ENCODE data around the gene FA2H. TPM values are rescaled to one million over a fixed set of nuclear protein-coding genes. Genes with fewer than 3 reads are reported as not detected.

The FA2H gene
- total and polyA plus RNA-seq, 2 donors (not counting 1 experiment from before 2014, with no cell fraction given), result not detected

GRCh38 chr16:74744566-74744965, 30.1 kb downstream of the FA2H start:
- Histone ChIP-seq H3K9ac (ENCODE audit: insufficient read depth, low read length) (no peak overlapping the region), H3K27ac (ENCODE audit: insufficient read depth, low read length) (no peak overlapping the region), H2AFZ (ENCODE audit: low read length) (no peak overlapping the region), H3K4me1 (ENCODE audit: control insufficient read depth, extremely low read depth, insufficient read depth, low read length) (peaks cover 11% of the 10 kb centered on the region), H3K36me3 (ENCODE audit: control insufficient read depth, insufficient read depth, low read length) (no peaks in the 10 kb centered on the region), H3K79me2 (ENCODE audit: control insufficient read depth, insufficient read depth, low read length) (no peaks in the 10 kb centered on the region), H3K27me3 (ENCODE audit: control insufficient read depth, insufficient read depth, low read length) (no peaks in the 10 kb centered on the region), H3K4me2 (ENCODE audit: extremely low read depth, insufficient read depth, low read length) (no peak overlapping the region), H3K4me3 (replicated peaks in 1 of 4; ENCODE audit: control extremely low read depth in 1 of 4, insufficient read depth in 1 of 4, low read depth in 3 of 4, low read length in 4 of 4) (no peak overlapping the region), H3K9me3 (ENCODE audit: control insufficient read depth, insufficient read depth, low read depth, low read length) (no peaks in the 10 kb centered on the region), H4K20me1 (ENCODE audit: control insufficient read depth, extremely low read depth, insufficient read depth, low read length) (no peaks in the 10 kb centered on the region)
- DNase-seq (ENCODE audit: low read depth in 2 of 2), result no peak
- TF ChIP-seq EZH2 (IDR thresholded peaks at IDR 0.05; ENCODE audit: low read length, missing control alignments) (no peak), CTCF (conservative IDR thresholded peaks at IDR 0.05 in 1 of 2, IDR thresholded peaks at IDR 0.05 in 1 of 2; ENCODE audit: low read depth in 1 of 2, low read length in 2 of 2) (no peak)

- Histone ChIP-seq H3K4me1 (ENCODE audit: control insufficient read depth, extremely low read depth, insufficient read depth, low read length) (peaks cover 11% of the 10 kb centered on the region), H3K9ac (ENCODE audit: insufficient read depth, low read length) (peak overlapping the region; percentile 2), H3K9me3 (ENCODE audit: control insufficient read depth, insufficient read depth, low read depth, low read length) (no peaks in the 10 kb centered on the region), H3K27ac (ENCODE audit: insufficient read depth, low read length) (no peak overlapping the region), H3K27me3 (ENCODE audit: control insufficient read depth, insufficient read depth, low read length) (no peaks in the 10 kb centered on the region), H3K79me2 (ENCODE audit: control insufficient read depth, insufficient read depth, low read length) (no peaks in the 10 kb centered on the region), H2AFZ (ENCODE audit: low read length) (no peak overlapping the region), H3K4me3 (replicated peaks in 1 of 4; ENCODE audit: control extremely low read depth in 1 of 4, insufficient read depth in 1 of 4, low read depth in 3 of 4, low read length in 4 of 4) (no peak overlapping the region), H3K4me2 (ENCODE audit: extremely low read depth, insufficient read depth, low read length) (peak overlapping the region; percentile 71), H4K20me1 (ENCODE audit: control insufficient read depth, extremely low read depth, insufficient read depth, low read length) (no peaks in the 10 kb centered on the region), H3K36me3 (ENCODE audit: control insufficient read depth, insufficient read depth, low read length) (no peaks in the 10 kb centered on the region)
- peak; percentile 59 to 66 for DNase-seq (ENCODE audit: low read depth in 2 of 2)
- no peak for TF ChIP-seq CTCF (conservative IDR thresholded peaks at IDR 0.05 in 1 of 2, IDR thresholded peaks at IDR 0.05 in 1 of 2; ENCODE audit: low read depth in 1 of 2, low read length in 2 of 2)
- TF ChIP-seq EZH2 (IDR thresholded peaks at IDR 0.05; ENCODE audit: low read length, missing control alignments), result no peak
Observed at GRCh38 chr16:74743668-74744299, 30.8 kb downstream of the FA2H start.

GRCh38 chr16:74743045-74743667, 31.5 kb downstream of the FA2H start:
- DNase-seq (ENCODE audit: low read depth in 2 of 2), result no peak
- H3K36me3 ChIP-seq (ENCODE audit: control insufficient read depth, insufficient read depth, low read length), result no peaks in the 10 kb centered on the region
- H3K4me3 ChIP-seq (replicated peaks in 1 of 4; ENCODE audit: control extremely low read depth in 1 of 4, insufficient read depth in 1 of 4, low read depth in 3 of 4, low read length in 4 of 4), result no peak overlapping the region
- no peaks in the 10 kb centered on the region for H4K20me1 ChIP-seq (ENCODE audit: control insufficient read depth, extremely low read depth, insufficient read depth, low read length)
- no peak overlapping the region for H3K9ac ChIP-seq (ENCODE audit: insufficient read depth, low read length)
- H3K27me3 ChIP-seq (ENCODE audit: control insufficient read depth, insufficient read depth, low read length), result no peaks in the 10 kb centered on the region
- H3K4me1 ChIP-seq (ENCODE audit: control insufficient read depth, extremely low read depth, insufficient read depth, low read length), result peaks cover 11% of the 10 kb centered on the region
- no peak overlapping the region for H3K4me2 ChIP-seq (ENCODE audit: extremely low read depth, insufficient read depth, low read length)
- H2AFZ ChIP-seq (ENCODE audit: low read length), result no peak overlapping the region
- no peaks in the 10 kb centered on the region for H3K79me2 ChIP-seq (ENCODE audit: control insufficient read depth, insufficient read depth, low read length)
- no peak for TF ChIP-seq CTCF (conservative IDR thresholded peaks at IDR 0.05 in 1 of 2, IDR thresholded peaks at IDR 0.05 in 1 of 2; ENCODE audit: low read depth in 1 of 2, low read length in 2 of 2)
- no peak for TF ChIP-seq EZH2 (IDR thresholded peaks at IDR 0.05; ENCODE audit: low read length, missing control alignments)
- no peaks in the 10 kb centered on the region for H3K9me3 ChIP-seq (ENCODE audit: control insufficient read depth, insufficient read depth, low read depth, low read length)
- no peak overlapping the region for H3K27ac ChIP-seq (ENCODE audit: insufficient read depth, low read length)
